ENCODE data around the gene CHMP1B. TPM values are rescaled to one million over a fixed set of nuclear protein-coding genes. Genes with fewer than 3 reads are reported as not detected.

The CHMP1B gene
- total and polyA plus RNA-seq, 9 donors, result 21.8 to 58.0 (median 32.8) TPM

DNA sequence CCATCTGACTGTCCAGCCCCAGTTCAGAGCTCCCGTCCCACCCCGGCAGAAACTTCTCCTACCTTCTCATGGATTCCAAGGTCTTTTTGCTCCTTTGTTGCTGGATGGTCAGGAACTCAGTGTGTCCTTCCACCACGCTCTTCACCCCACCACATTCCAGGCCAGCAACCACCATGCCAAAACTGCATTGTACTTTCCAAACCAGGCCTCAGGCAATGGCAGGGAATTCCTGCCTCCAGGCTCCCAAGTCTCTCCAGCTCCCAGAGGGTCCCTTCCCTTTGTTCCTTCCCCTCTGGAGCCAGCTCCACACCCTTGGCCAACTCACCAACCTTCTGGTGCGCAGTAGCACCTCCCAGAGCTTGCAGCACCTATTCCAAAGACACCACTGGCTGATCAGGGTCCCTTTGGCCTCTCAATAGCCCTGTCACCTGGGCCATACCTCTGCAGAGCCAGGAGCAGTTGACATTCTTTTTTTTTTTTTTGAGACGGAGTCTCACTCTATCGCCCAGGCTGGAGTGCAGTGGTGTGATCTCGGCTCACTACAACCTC, 8.1 kb downstream of the CHMP1B start:
- intact Hi-C loops (cut with DNase I), result loop anchor here in 1 of 4 donors (5.0 kb wide), 1 partner anchor 38 kb away; no protein-coding TSS in a partner anchor
- no peak overlapping the region for H3K4me3 ChIP-seq
- TF ChIP-seq EP300 (IDR thresholded peaks at IDR 0.05) (no peak), POLR2A (IDR thresholded peaks at IDR 0.05) (no peak)
- TF ChIP-seq, protein P1, sequence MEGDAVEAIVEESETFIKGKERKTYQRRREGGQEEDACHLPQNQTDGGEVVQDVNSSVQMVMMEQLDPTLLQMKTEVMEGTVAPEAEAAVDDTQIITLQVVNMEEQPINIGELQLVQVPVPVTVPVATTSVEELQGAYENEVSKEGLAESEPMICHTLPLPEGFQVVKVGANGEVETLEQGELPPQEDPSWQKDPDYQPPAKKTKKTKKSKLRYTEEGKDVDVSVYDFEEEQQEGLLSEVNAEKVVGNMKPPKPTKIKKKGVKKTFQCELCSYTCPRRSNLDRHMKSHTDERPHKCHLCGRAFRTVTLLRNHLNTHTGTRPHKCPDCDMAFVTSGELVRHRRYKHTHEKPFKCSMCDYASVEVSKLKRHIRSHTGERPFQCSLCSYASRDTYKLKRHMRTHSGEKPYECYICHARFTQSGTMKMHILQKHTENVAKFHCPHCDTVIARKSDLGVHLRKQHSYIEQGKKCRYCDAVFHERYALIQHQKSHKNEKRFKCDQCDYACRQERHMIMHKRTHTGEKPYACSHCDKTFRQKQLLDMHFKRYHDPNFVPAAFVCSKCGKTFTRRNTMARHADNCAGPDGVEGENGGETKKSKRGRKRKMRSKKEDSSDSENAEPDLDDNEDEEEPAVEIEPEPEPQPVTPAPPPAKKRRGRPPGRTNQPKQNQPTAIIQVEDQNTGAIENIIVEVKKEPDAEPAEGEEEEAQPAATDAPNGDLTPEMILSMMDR (IDR thresholded peaks at IDR 0.05), result no peak

DNA sequence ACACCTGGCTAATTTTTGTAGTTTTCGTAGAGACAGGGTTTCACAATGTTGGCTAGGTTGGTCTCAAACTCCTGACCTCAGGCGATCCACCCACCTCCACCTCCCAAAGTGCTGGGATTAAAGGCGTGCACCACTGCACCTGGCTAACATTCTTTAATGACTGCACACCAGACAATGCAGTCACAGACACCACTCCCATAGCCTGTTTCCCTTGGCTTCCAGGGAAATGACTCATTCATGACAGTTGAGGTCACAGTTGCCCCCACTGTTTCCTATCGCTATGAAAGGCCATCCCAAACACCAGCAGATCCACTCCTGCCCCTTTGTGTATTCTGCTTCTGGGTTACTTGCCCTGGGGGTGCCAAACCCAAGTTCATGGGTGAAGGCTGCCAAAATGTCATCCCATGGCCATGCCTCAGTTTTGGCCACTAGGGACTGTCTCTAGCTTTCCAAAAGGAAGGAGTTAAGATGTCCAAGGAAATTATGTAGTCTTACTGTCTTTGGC, 8.7 kb downstream of the CHMP1B start:
- no peak for DNase-seq
- Histone ChIP-seq H3K4me3 (no peak overlapping the region), H3K27ac (no peak overlapping the region), H3K4me1 (ENCODE audit: insufficient read depth) (no peaks in the 10 kb centered on the region), H3K9me3 (no peaks in the 10 kb centered on the region), H3K27me3 (no peaks in the 10 kb centered on the region), H3K36me3 (no peaks in the 10 kb centered on the region)
- 85 to 87% (median 86%) methylated on average over 4 of the region's 4 CpGs for whole genome bisulfite sequencing, 3 donors
- intact Hi-C loops (cut with DNase I), result loop anchor here in 1 of 4 donors (5.0 kb wide), 1 partner anchor 37 kb away; no protein-coding TSS in a partner anchor
- TF ChIP-seq, protein P1 (IDR thresholded peaks at IDR 0.05), result no peak
- TF ChIP-seq POLR2A (IDR thresholded peaks at IDR 0.05) (no peak), EP300 (IDR thresholded peaks at IDR 0.05) (no peak)

More for the DNA sequence above, 8.1 kb downstream of the CHMP1B start:
- Histone ChIP-seq H3K4me1 (ENCODE audit: insufficient read depth) (no peaks in the 10 kb centered on the region), H3K27me3 (no peaks in the 10 kb centered on the region), H3K36me3 (no peaks in the 10 kb centered on the region), H3K27ac (no peak overlapping the region), H3K9me3 (no peaks in the 10 kb centered on the region)
- WGBS, 3 donors, result 92 to 94% (median 94%) methylated on average over 7 of the region's 7 CpGs
- DNase-seq, result no peak

DNA sequence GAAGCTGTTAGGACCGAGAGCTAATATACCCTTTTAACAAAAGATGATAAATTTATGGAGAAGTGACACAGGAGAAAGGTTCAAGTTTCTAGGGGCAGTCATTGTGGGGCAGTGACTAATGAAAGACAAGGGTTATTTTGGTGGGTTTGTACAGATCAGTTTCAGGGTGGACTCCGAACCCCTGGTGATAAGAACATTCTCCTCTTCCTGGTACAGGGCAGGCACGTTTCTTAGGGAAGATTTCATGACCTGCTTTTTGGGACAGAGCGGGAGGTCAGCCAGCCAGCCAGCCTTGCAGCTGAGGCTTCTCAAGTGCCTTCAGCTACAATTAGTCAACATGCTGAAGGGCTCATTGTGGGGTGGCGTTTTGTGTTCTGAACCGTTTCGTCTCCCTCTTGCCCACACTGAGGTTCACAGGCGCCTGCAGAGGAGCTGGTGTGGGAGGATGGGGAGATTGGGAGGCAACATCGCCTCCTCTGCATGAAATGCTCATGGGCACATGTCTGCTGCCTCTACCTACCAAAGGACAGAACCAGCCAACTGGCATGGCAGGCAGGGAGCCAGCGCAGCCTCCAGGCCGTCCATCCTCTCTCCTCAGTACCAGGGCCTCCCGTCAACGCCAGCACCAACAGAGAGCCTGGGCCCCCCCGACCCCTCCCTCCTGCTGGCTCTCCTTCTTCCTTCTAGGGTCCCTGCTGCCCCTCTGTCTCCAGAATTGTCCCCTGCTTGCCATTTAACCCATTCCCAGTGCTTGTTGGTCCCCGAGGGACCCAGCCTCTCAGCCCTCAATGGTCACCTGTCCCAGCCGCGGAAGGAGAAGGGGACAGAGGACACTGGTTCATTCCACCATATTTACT, 9.6 kb downstream of the CHMP1B start:
- Histone ChIP-seq H3K36me3 (no peaks in the 10 kb centered on the region), H3K27ac (no peak overlapping the region), H3K4me3 (no peak overlapping the region), H3K4me1 (ENCODE audit: insufficient read depth) (no peaks in the 10 kb centered on the region), H3K27me3 (no peaks in the 10 kb centered on the region), H3K9me3 (no peaks in the 10 kb centered on the region)
- no peak for DNase-seq
- intact Hi-C loops (cut with DNase I), result no loop called here
- 85 to 92% (median 87%) methylated on average over 17 of the region's 17 CpGs for WGBS, 3 donors
- TF ChIP-seq, protein P1 (IDR thresholded peaks at IDR 0.05), result no peak
- TF ChIP-seq POLR2A (IDR thresholded peaks at IDR 0.05), result no peak
- TF ChIP-seq EP300 (IDR thresholded peaks at IDR 0.05), result no peak

DNA sequence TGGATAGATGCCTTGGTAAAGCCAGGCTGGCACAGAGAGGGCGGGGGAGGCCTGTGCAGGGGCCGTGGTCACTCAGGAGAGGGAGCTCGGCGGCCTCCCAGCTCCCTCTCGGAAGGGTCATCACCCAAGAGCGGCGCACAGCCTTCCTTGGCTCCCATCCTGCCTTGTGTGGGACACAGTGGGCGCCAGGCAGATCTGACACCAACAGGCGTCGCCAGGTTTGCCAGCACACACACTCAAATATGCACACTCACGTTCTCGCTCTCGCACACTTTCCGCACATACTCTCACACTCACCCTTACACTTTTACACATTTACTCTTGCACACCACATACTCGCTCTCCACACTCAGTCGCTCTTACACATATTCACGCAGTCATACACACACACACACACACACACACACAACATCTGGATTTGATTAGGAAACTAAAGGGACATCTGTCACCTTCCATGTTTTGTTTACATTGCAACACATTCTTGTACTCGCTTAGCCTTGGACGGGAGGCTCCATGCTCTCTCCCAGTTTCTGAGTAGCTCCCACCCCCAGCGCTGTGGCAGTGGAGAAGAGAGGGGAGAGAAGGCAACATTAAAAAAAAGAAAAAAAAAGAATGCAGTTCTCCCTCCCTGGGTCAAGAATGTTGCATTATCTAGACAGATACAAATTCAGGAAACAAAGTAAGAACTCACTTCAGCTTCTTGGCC, 10.5 kb downstream of the CHMP1B start:
- H3K4me1 ChIP-seq (ENCODE audit: insufficient read depth), result no peaks in the 10 kb centered on the region
- H3K36me3 ChIP-seq, result no peaks in the 10 kb centered on the region
- no peaks in the 10 kb centered on the region for H3K27me3 ChIP-seq
- TF ChIP-seq EP300 (IDR thresholded peaks at IDR 0.05), result no peak
- TF ChIP-seq, protein P1 (IDR thresholded peaks at IDR 0.05), result no peak
- no peak for TF ChIP-seq POLR2A (IDR thresholded peaks at IDR 0.05)
- H3K9me3 ChIP-seq, result no peaks in the 10 kb centered on the region
- no peak for DNase-seq
- WGBS, 3 donors, result 71 to 77% (median 75%) methylated on average over 20 of the region's 20 CpGs
- no peak overlapping the region for H3K4me3 ChIP-seq
- H3K27ac ChIP-seq, result no peak overlapping the region
- intact Hi-C loops (cut with DNase I), result no loop called here
